GM12878 (cell line): Measurements from ENCODE around the gene GRAMD1C. TPM values are rescaled to one million over a fixed set of nuclear protein-coding genes. Genes with fewer than 3 reads are reported as not detected.

Experiments used
- ATAC-seq: fragments of 200-7000 bp; cut with Tn5 transposase; 3 replicates; pipeline ENCODE4 v1.9.1; 2020; ENCODE audit warnings: mild to moderate bottlenecking, moderate library complexity
- BruUV-seq: library from RNA; stranded (reverse); fragments of 400-500 nt; replicated peaks from 2 replicates; lab custom pipeline; 2021; lab: Mats Ljungman, UMichigan
- CTCF ChIA-PET: fragments of 300-600 bp; sonication (Branson Sonifier 250); formaldehyde crosslinking; extraction: SDS; loops from one replicate; lab custom pipeline; 2021; ENCODE audit warnings: inconsistent platforms; lab: Yijun Ruan, JAX
- POLR2A ChIA-PET: fragments of 350-600 bp; formaldehyde crosslinking; extraction: SDS; loops from one replicate; lab custom pipeline; 2021; ENCODE audit warnings: inconsistent platforms; lab: Charles Lee
- RAD21 ChIA-PET: fragments of 300-600 bp; sonication (Branson Sonifier 250); formaldehyde crosslinking; loops from one replicate; lab custom pipeline; 2023; ENCODE audit warnings: antibody characterized with exemption; ENCODE audit not compliant: unreplicated experiment; lab: Charles Lee
- SMC1A ChIA-PET: fragments of 300-600 bp; sonication (Branson Sonifier 250); formaldehyde crosslinking; loops from one replicate; lab custom pipeline; 2023; ENCODE audit not compliant: unreplicated experiment, uncharacterized antibody; lab: Charles Lee
- DNase-seq: peaks from one replicate; pipeline ENCODE4 v3.0.0-alpha.2; 2011; ENCODE audit warnings: low read depth, low spot score
- FAIRE-seq: peaks from 3 replicates; lab custom pipeline; 2011; peaks lifted over from hg19 to GRCh38; lab: Jason Lieb, UNC
- H2AFZ ChIP-seq: 2 replicates; pipeline ENCODE4 v1.6.0; 2011; ENCODE audit warnings: low read depth, low read length, control low read depth; ENCODE audit not compliant: control insufficient read depth
- H3K27ac ChIP-seq: 2 replicates; pipeline ENCODE4 v1.5.1; 2011; ENCODE audit warnings: control low read depth; ENCODE audit not compliant: control insufficient read depth, insufficient read depth
- H3K27me3 ChIP-seq, 2 experiments: replicated peaks in 1 of 2; 2 replicates each; pipeline versions ENCODE4 v1.6.0 to v1.6.1; 2011; ENCODE audit warnings: low read length in 1 of 2; ENCODE audit not compliant: control insufficient read depth in 2 of 2, insufficient read depth in 2 of 2
- H3K36me3 ChIP-seq, 2 experiments: 2 replicates each; pipeline ENCODE4 v1.5.1; 2011; ENCODE audit warnings: low read length in 1 of 2; ENCODE audit not compliant: control insufficient read depth in 2 of 2, insufficient read depth in 2 of 2
- H3K4me1 ChIP-seq: 2 replicates; pipeline ENCODE4 v1.6.1; 2011; ENCODE audit warnings: mild to moderate bottlenecking, low read length, moderate library complexity, mixed read lengths; ENCODE audit not compliant: control insufficient read depth, insufficient read depth
- H3K4me2 ChIP-seq: 2 replicates; pipeline ENCODE4 v1.6.0; 2011; ENCODE audit warnings: control low read depth; ENCODE audit not compliant: control insufficient read depth, insufficient read depth
- H3K4me3 ChIP-seq: fragments of 200-600 bp; sonication (generic); 2 replicates; pipeline ENCODE4 v1.5.1; 2016
- H3K79me2 ChIP-seq: 2 replicates; pipeline ENCODE4 v1.6.0; 2011; ENCODE audit warnings: low read length; ENCODE audit not compliant: control insufficient read depth, insufficient read depth
- H3K9ac ChIP-seq: 2 replicates; pipeline ENCODE4 v1.8.0; 2011; ENCODE audit warnings: low read length, control low read depth, mixed read lengths; ENCODE audit not compliant: control insufficient read depth, insufficient read depth
- H3K9me3 ChIP-seq: replicated peaks from 3 replicates; pipeline ENCODE4 v1.5.1; 2011; ENCODE audit warnings: mild to moderate bottlenecking, low read length; ENCODE audit not compliant: control insufficient read depth, insufficient read depth
- H4K20me1 ChIP-seq: 2 replicates; pipeline ENCODE4 v1.6.0; 2011; ENCODE audit not compliant: control insufficient read depth, insufficient read depth
- BCLAF1 ChIP-seq: fragments of 450-650 bp; IDR thresholded peaks from 2 replicates; pipeline ENCODE4 v1.6.1; 2017; ENCODE audit warnings: antibody characterized with exemption, mild to moderate bottlenecking, moderate library complexity
- CREB1 ChIP-seq: IDR thresholded peaks from 2 replicates; pipeline ENCODE4 v1.6.1; 2012; ENCODE audit warnings: low read depth, mild to moderate bottlenecking, inconsistent platforms
- PAX8 ChIP-seq: fragments of 450-650 bp; IDR thresholded peaks from 2 replicates; pipeline ENCODE4 v1.6.1; 2017; ENCODE audit warnings: mild to moderate bottlenecking, moderate library complexity
- RAD21 ChIP-seq: IDR thresholded peaks from 2 replicates; pipeline ENCODE4 v1.6.1; 2011; ENCODE audit warnings: mild to moderate bottlenecking, low read depth, low read length, moderate library complexity; ENCODE audit not compliant: insufficient read depth
- SIX5 ChIP-seq: IDR thresholded peaks from 2 replicates; pipeline ENCODE4 v1.6.1; 2011; ENCODE audit warnings: mild to moderate bottlenecking, low read depth, low read length, moderate library complexity; ENCODE audit not compliant: severe bottlenecking
- SMAD5 ChIP-seq: IDR thresholded peaks from 2 replicates; pipeline ENCODE4 v1.6.1; 2016; ENCODE audit warnings: antibody characterized with exemption, low read depth
- WGBS: methylation state at CpG from one replicate; pipeline ENCODE4 v1.1.6; 2016; ENCODE audit warnings: low lambda C conversion rate; ENCODE audit not compliant: insufficient replicate concordance, insufficient coverage; ENCODE audit errors: missing lambda C conversion rate; 5-methylcytosine and 5-hydroxymethylcytosine counted together
- in situ Hi-C: fragments of 300-500 bp; cut with MboI; formaldehyde crosslinking; loops from 9 replicates; pipeline ENCODE4 v1.14.3; 2018; ENCODE audit warnings: mixed read lengths
- intact Hi-C: fragments of 100-400 bp; cut with micrococcal nuclease; formaldehyde crosslinking; loops from one replicate; pipeline ENCODE4 v1.14.2; 2022; ENCODE audit not compliant: unreplicated experiment
- polyA plus RNA-seq, 11 experiments: library from polyadenylated mRNA; depleted of rRNA in 4 of 11; unstranded in 6 of 11; stranded (reverse) in 5 of 11; fragments of >200 nt; fragmentation: Nextera tagmentation in 4 of 11; fragmentation: Illumina TruSeq in 1 of 11; extraction: Ambion mirVana in 4 of 11; extraction: Trizol in 1 of 11; gene quantifications; 1 replicate in 1 of 11; 2 replicates in 10 of 11; pipeline versions ENCODE4 v1.2.1 to v1.2.3, GENCODE V29; 2011 to 2016; ENCODE audit warnings: inconsistent platforms in 2 of 11, missing spikeins in 2 of 11, low read depth in 1 of 11
- total RNA-seq, 4 experiments: library from RNA; depleted of rRNA in 3 of 4; stranded (reverse); fragments of >200 nt in 3 of 4; fragmentation: Illumina TruSeq in 1 of 4; extraction: Trizol in 1 of 4; gene quantifications; 2 replicates each; pipeline versions ENCODE4 v1.2.1 to v1.2.3, GENCODE V29; 2013 to 2021

The GRAMD1C gene
- total and polyA plus RNA-seq, 10 of the 15 experiments (the other 5 are each of a cell fraction or from before 2014, with no cell fraction given), result 3.2 to 9.2 (median 5.5) TPM

- H3K4me2 ChIP-seq, result no peak overlapping the region
- in situ Hi-C loops, result no loop called here
- FAIRE-seq (no peak), DNase-seq (no peak), ATAC-seq (no peak)
- no peak overlapping the region for H3K4me3 ChIP-seq
- H3K9ac ChIP-seq, result no peak overlapping the region
- H3K27ac ChIP-seq, result no peak overlapping the region
- intact Hi-C loops, result no loop called here
- ChIA-PET RAD21 (no interaction called here), POLR2A (no interaction called here), SMC1A (no interaction called here), CTCF (no interaction called here)
- H3K79me2 ChIP-seq, result no peaks in the 10 kb centered on the region
- no peak for TF ChIP-seq CREB1
- no peak for TF ChIP-seq PAX8
- no peak for TF ChIP-seq BCLAF1
- no peak for TF ChIP-seq SIX5
- TF ChIP-seq RAD21, result no peak
- no peak for TF ChIP-seq SMAD5
- H2AFZ ChIP-seq, result no peak overlapping the region
- no peaks in the 10 kb centered on the region; a peak in 1 of 4 replicates for H3K27me3 ChIP-seq
- H3K36me3 ChIP-seq, result no peaks in the 10 kb centered on the region
- BruUV-seq, result no TSS peak
- no peaks in the 10 kb centered on the region for H3K9me3 ChIP-seq
- 67% methylated on average over 3 of the region's 3 CpGs for WGBS
- H4K20me1 ChIP-seq, result no peaks in the 10 kb centered on the region
- no peaks in the 10 kb centered on the region for H3K4me1 ChIP-seq
These were observed 13.9 kb downstream of the GRAMD1C start for GRCh38 chr3:113852506-113852905.
